ENCODE results near the gene RAB15.
"Not testable (repeated sequence)": the region's sequence is repeated elsewhere in the genome, so short reads cannot be mapped to it uniquely, and the experiment has no call there.

Gene RAB15

GRCh38 chr14:64915797-64916196 is 56.3 kb downstream of the RAB15 start:
- DNase-seq = no peak
- Histone ChIP-seq H3K27ac (no peak overlapping the region), H3K4me3 (ENCODE audit: low read depth, low read length) (no peak overlapping the region), H3K9me3 (ENCODE audit: severe bottlenecking) (no peaks in the 10 kb centered on the region), H3K36me3 (no peaks in the 10 kb centered on the region; the same call in 1 of the 2 replicates), H3K27me3 (ENCODE audit: insufficient read depth, low read depth, severe bottlenecking) (no peaks in the 10 kb centered on the region)
- TF ChIP-seq, protein P1, sequence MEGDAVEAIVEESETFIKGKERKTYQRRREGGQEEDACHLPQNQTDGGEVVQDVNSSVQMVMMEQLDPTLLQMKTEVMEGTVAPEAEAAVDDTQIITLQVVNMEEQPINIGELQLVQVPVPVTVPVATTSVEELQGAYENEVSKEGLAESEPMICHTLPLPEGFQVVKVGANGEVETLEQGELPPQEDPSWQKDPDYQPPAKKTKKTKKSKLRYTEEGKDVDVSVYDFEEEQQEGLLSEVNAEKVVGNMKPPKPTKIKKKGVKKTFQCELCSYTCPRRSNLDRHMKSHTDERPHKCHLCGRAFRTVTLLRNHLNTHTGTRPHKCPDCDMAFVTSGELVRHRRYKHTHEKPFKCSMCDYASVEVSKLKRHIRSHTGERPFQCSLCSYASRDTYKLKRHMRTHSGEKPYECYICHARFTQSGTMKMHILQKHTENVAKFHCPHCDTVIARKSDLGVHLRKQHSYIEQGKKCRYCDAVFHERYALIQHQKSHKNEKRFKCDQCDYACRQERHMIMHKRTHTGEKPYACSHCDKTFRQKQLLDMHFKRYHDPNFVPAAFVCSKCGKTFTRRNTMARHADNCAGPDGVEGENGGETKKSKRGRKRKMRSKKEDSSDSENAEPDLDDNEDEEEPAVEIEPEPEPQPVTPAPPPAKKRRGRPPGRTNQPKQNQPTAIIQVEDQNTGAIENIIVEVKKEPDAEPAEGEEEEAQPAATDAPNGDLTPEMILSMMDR (IDR thresholded peaks at IDR 0.05; ENCODE audit: low read depth, low read length) = no peak

GRCh38 chr14:64915029-64915424 is 57.1 kb downstream of the RAB15 start:
- peak overlapping the region; percentile 88 for H3K27ac ChIP-seq

GRCh38 chr14:64914237-64915028 is 57.7 kb downstream of the RAB15 start, which contains the start of gene CHURC1:
Gene CHURC1 (plus strand): TSS chr14:64914455. CDS start chr14:64914496, 41 bp downstream.
- DNase-seq = peak; percentile 99
- no peaks in the 10 kb centered on the region; the same call in 1 of the 2 replicates for H3K36me3 ChIP-seq
- H3K27ac ChIP-seq = peak within 1 kb of the TSS; percentile 88
- TF ChIP-seq, protein P1 (IDR thresholded peaks at IDR 0.05; ENCODE audit: low read depth, low read length) = no peak
- H3K4me3 ChIP-seq (ENCODE audit: low read depth, low read length) = peak within 1 kb of the TSS; percentile 76
- no peaks in the 10 kb centered on the region for H3K27me3 ChIP-seq (ENCODE audit: insufficient read depth, low read depth, severe bottlenecking)
- H3K9me3 ChIP-seq (ENCODE audit: severe bottlenecking) = no peaks in the 10 kb centered on the region

More at GRCh38 chr14:64915029-64915424, 57.1 kb downstream of the RAB15 start:
- no peak for DNase-seq
- Histone ChIP-seq H3K4me3 (ENCODE audit: low read depth, low read length) (peak overlapping the region; percentile 76), H3K9me3 (ENCODE audit: severe bottlenecking) (no peaks in the 10 kb centered on the region), H3K27me3 (ENCODE audit: insufficient read depth, low read depth, severe bottlenecking) (no peaks in the 10 kb centered on the region), H3K36me3 (no peaks in the 10 kb centered on the region; the same call in 1 of the 2 replicates)
- TF ChIP-seq, protein P1 (IDR thresholded peaks at IDR 0.05; ENCODE audit: low read depth, low read length) = no peak

DNA sequence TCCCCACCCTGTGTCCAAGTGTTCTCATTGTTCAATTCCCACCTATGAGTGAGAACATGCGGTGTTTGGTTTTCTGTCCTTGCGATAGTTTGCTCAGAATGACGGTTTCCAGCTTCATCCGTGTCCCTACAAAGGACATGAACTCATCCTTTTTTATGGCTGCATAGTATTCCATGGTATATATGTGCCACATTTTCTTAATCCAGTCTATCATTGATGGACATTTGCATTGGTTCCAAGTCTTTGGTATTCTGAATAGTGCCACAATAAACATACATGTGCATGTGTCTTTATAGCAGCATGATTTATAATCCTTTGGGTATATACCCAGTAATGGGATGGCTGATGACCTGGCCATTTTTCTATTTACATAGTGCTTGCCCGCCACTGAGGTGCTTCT is 58.7 kb downstream of the RAB15 start:
- not testable (repeated sequence) for H3K36me3 ChIP-seq; H3K27me3 ChIP-seq (ENCODE audit: insufficient read depth, low read depth, severe bottlenecking); H3K27ac ChIP-seq; DNase-seq; H3K9me3 ChIP-seq (ENCODE audit: severe bottlenecking)
- peak overlapping the region; percentile 76 for H3K4me3 ChIP-seq (ENCODE audit: low read depth, low read length)

- Histone ChIP-seq H3K27ac (no peak overlapping the region), H3K36me3 (no peaks in the 10 kb centered on the region; the same call in 1 of the 2 replicates), H3K27me3 (ENCODE audit: insufficient read depth, low read depth, severe bottlenecking) (no peaks in the 10 kb centered on the region), H3K9me3 (ENCODE audit: severe bottlenecking) (no peaks in the 10 kb centered on the region), H3K4me3 (ENCODE audit: low read depth, low read length) (no peak overlapping the region)
- TF ChIP-seq, protein P1 (IDR thresholded peaks at IDR 0.05; ENCODE audit: low read depth, low read length) = no peak
- no peak for DNase-seq
Measured at GRCh38 chr14:64912261-64912660, 59.9 kb downstream of the RAB15 start.

DNA sequence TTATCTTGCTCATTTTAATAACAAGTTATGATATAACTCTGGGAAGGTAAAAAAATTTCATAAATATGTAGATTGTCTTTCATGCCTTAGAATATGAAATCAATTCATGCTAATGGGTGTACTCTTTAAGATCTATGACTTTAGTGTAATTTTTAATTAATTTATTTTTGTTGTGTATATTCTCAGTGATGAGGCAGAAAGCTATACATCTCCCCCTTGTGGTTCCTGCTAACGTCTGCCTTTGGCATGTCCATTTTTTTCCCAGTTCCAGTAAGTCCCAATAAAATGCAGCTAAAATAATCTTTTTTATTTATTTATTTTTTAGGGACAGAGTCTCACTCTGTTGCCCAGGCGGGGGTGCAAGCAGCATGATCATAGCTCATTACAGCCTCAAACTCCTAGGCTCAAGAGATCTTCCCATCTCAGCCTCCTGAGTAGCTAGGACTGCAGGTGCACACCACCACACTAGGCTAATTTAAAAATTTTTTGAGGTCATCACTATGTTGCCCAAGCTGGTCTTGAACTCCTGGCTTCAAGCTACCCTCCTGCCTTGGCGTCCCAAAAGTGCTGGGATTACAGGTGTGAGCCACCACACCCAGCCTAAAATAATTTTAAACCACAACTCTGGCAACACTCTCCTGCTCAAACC is 61.2 kb downstream of the RAB15 start:
- TF ChIP-seq, protein P1 (IDR thresholded peaks at IDR 0.05; ENCODE audit: low read depth, low read length) = peak; percentile 52; the same call in 1 of the 2 replicates
- H3K4me3 ChIP-seq (ENCODE audit: low read depth, low read length) = no peak overlapping the region
- no peaks in the 10 kb centered on the region for H3K9me3 ChIP-seq (ENCODE audit: severe bottlenecking)
- H3K36me3 ChIP-seq = no peaks in the 10 kb centered on the region; the same call in 1 of the 2 replicates
- peak; percentile 14 for DNase-seq
- H3K27ac ChIP-seq = no peak overlapping the region
- H3K27me3 ChIP-seq (ENCODE audit: insufficient read depth, low read depth, severe bottlenecking) = no peaks in the 10 kb centered on the region

Data from WERI-Rb-1 (cell line).